ENCODE results near the gene GSTK1.

GSTK1 gene

DNA sequence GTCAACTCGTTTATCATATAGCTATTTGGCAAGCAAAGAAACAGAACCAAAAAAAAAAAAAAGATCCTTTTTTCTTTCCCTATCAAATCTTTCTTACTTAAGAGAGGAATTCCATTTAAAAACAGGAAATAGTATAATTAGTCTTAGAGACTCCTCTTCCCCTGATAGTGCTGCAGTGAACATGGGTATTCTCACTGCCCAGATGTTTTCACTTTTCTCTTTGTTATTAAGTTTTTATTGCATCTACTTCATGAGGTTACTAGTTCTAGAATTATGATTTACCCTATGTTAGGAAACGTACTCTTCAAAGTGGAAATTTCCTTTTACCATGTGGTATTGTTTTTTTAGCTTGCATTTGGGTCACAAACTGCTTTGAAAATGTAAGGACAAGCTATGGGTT lies 33.4 kb downstream of the GSTK1 start:
- TF ChIP-seq, protein P1, sequence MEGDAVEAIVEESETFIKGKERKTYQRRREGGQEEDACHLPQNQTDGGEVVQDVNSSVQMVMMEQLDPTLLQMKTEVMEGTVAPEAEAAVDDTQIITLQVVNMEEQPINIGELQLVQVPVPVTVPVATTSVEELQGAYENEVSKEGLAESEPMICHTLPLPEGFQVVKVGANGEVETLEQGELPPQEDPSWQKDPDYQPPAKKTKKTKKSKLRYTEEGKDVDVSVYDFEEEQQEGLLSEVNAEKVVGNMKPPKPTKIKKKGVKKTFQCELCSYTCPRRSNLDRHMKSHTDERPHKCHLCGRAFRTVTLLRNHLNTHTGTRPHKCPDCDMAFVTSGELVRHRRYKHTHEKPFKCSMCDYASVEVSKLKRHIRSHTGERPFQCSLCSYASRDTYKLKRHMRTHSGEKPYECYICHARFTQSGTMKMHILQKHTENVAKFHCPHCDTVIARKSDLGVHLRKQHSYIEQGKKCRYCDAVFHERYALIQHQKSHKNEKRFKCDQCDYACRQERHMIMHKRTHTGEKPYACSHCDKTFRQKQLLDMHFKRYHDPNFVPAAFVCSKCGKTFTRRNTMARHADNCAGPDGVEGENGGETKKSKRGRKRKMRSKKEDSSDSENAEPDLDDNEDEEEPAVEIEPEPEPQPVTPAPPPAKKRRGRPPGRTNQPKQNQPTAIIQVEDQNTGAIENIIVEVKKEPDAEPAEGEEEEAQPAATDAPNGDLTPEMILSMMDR (IDR thresholded peaks at IDR 0.05; ENCODE audit: extremely low read depth, insufficient read depth, missing control alignments) = no peak
- in situ Hi-C loops (cut with MboI; ENCODE audit: low pct_unique_long_range_greater_than_20kb, low sequenced_read_pairs, unreplicated experiment) = no loop called here

DNA sequence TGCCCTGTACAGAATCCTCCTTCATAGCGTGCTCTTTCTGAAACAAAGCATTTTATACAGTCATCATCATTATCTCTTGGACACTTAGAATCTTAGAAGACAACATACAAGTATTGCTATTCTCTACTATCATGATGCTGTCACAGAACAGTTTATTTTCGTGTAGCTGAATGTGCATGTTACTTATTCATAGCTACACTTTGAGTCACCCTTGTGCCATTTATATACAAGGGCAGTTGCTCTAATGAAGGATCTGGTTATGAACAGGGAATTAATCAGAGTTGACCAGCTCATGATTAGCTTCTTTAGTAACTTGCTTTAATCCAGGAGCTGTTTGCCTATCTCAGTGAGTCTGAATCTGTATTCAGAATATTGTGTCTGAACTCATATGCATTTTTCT lies 36.1 kb downstream of the GSTK1 start:
- DNase-seq (ENCODE audit: low spot score) = no peak
- TF ChIP-seq, protein P1 (IDR thresholded peaks at IDR 0.05; ENCODE audit: extremely low read depth, insufficient read depth, missing control alignments) = no peak
- in situ Hi-C loops (cut with MboI; ENCODE audit: low pct_unique_long_range_greater_than_20kb, low sequenced_read_pairs, unreplicated experiment) = no loop called here

More for the DNA sequence above, 33.4 kb downstream of the GSTK1 start:
- no peak for DNase-seq (ENCODE audit: low spot score)

DNA sequence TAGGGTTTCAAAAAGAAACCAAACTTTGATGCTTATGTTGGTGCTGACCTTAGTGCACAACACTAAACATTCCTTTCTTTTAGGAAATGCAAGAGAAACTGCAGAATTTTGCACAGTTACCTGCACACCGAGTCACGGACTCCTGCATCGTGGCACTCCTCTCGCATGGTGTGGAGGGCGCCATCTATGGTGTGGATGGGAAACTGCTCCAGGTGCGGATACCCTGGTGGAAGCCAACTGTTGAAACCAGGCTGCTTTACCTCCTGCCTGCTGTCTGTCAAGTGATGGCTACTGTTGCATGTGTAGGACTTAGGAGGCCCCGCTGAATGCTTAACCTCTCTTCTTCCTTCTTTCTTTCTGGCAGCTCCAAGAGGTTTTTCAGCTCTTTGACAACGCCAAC lies 36.6 kb downstream of the GSTK1 start:
- TF ChIP-seq, protein P1 (IDR thresholded peaks at IDR 0.05; ENCODE audit: extremely low read depth, insufficient read depth, missing control alignments) = peak; percentile 72
- in situ Hi-C loops (cut with MboI; ENCODE audit: low pct_unique_long_range_greater_than_20kb, low sequenced_read_pairs, unreplicated experiment) = loop anchor here (10.0 kb wide), 1 partner anchor 45 kb away; no protein-coding TSS in a partner anchor
- no peak for DNase-seq (ENCODE audit: low spot score)

DNA sequence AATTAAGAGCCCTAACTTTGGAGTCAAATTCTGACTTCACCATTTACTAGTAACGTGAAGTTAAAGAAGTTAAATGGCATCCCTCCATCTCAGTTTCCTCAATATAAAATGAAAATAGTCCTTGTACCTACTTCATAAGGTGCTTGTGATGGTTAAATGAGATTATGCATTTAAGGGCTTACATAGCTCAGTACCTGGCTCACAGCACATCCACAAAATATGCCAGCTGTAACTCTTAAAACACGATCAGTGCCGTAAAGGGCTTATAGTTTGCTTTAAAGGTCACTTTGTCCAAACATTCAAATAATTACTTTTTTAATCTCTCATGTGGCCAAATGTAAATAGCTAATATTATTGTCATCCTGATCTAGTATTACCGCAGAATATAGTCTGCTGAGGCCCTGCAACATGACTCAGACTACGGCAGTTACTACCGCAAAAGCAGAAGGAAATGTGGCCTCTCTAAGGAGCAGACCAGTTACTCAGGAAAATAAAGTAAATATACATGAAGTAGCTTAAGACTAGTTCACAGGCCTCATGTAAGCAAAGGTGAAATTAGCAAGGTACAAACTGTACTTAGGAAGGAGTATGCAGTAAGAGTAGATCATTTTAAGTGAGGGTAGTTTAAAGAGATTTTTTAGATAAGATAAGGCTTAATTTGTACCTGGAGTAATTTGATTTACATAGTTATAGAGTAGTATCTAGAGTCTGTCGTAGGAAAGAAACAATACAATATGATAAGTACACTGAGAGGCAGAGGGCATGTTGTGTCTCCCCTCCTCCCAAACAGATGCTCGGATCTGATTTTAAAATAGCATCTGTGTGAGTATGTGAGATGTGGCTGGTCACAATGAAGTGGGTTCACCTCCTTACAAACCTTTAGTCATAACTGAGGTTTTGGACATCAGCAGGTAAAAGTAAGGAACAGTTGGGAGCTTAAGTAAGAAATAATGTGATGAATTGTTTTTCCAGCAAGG lies 38.0 kb downstream of the GSTK1 start:
- DNase-seq (ENCODE audit: low spot score) = no peak
- in situ Hi-C loops (cut with MboI; ENCODE audit: low pct_unique_long_range_greater_than_20kb, low sequenced_read_pairs, unreplicated experiment) = loop anchor here (10.0 kb wide), 1 partner anchor 46 kb away; no protein-coding TSS in a partner anchor
- TF ChIP-seq, protein P1 (IDR thresholded peaks at IDR 0.05; ENCODE audit: extremely low read depth, insufficient read depth, missing control alignments) = no peak

DNA sequence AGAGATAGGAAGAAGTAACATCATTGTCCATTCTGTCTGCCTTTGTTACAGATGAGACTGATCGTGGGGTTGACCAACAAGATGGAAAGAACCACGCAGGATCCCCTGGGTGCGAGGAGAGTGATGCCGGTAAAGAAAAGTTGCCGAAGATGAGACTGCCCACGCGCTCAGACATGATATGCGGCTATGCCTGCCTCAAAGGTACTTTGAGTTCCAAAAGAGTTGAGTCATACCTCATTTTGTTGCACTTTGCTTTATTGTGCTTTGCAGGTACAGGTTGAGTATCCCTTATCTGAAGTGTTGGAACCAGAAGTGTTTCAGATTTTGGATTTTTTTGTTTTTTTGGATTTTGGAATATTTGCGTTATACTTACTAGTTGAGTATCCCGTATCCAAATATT lies 40.5 kb downstream of the GSTK1 start:
- TF ChIP-seq, protein P1 (IDR thresholded peaks at IDR 0.05; ENCODE audit: extremely low read depth, insufficient read depth, missing control alignments) = no peak
- DNase-seq (ENCODE audit: low spot score) = no peak
- in situ Hi-C loops (cut with MboI; ENCODE audit: low pct_unique_long_range_greater_than_20kb, low sequenced_read_pairs, unreplicated experiment) = loop anchor here (10.0 kb wide), 1 partner anchor 49 kb away; no protein-coding TSS in a partner anchor

DNA sequence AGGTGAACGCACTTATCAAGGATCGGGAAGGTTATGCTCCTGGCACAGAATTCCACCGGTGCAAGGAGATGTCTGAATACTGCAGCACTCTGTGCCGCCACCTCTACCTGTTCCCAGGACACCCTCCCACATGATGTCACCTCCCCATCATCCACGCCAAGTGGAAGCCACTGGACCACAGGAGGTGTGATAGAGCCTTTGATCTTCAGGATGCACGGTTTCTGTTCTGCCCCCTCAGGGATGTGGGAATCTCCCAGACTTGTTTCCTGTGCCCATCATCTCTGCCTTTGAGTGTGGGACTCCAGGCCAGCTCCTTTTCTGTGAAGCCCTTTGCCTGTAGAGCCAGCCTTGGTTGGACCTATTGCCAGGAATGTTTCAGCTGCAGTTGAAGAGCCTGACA lies 41.7 kb downstream of the GSTK1 start:
- DNase-seq (ENCODE audit: low spot score) = no peak
- TF ChIP-seq, protein P1 (IDR thresholded peaks at IDR 0.05; ENCODE audit: extremely low read depth, insufficient read depth, missing control alignments) = no peak
- in situ Hi-C loops (cut with MboI; ENCODE audit: low pct_unique_long_range_greater_than_20kb, low sequenced_read_pairs, unreplicated experiment) = loop anchor here (10.0 kb wide), 1 partner anchor 50 kb away; no protein-coding TSS in a partner anchor
